ENCODE data around the gene TULP4.
"Not testable (repeated sequence)": the region's sequence is repeated elsewhere in the genome, so short reads cannot be mapped to it uniquely, and the experiment has no call there.

TULP4 gene

GRCh38 chr6:158556113-158556512, 243.8 kb downstream of the TULP4 start:
- DNase-seq (ENCODE audit: low read depth in 2 of 2): no peak

DNA sequence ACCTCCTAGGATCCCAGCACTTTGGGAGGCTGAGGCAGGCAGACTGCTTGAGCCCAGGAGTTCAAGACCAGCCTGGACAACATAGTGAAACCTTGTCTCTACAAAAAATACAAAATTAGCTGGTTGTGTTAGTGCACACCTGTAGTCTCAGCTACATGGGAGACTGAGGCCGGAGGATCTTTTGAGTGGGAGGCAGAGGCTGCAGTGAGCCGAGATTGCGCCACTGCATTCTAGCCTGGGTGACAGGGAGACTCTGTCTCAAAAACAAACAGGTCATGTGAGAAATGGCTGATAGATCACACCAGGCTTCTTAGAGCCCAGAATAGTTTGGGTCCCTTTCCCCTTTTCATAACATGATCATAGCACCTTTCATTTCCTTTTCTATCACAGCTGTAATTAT, 244.8 kb downstream of the TULP4 start:
- DNase-seq (ENCODE audit: low read depth in 2 of 2): not testable (repeated sequence)

GRCh38 chr6:158557927-158558326, 245.7 kb downstream of the TULP4 start:
- DNase-seq (ENCODE audit: low read depth in 2 of 2): no peak

DNA sequence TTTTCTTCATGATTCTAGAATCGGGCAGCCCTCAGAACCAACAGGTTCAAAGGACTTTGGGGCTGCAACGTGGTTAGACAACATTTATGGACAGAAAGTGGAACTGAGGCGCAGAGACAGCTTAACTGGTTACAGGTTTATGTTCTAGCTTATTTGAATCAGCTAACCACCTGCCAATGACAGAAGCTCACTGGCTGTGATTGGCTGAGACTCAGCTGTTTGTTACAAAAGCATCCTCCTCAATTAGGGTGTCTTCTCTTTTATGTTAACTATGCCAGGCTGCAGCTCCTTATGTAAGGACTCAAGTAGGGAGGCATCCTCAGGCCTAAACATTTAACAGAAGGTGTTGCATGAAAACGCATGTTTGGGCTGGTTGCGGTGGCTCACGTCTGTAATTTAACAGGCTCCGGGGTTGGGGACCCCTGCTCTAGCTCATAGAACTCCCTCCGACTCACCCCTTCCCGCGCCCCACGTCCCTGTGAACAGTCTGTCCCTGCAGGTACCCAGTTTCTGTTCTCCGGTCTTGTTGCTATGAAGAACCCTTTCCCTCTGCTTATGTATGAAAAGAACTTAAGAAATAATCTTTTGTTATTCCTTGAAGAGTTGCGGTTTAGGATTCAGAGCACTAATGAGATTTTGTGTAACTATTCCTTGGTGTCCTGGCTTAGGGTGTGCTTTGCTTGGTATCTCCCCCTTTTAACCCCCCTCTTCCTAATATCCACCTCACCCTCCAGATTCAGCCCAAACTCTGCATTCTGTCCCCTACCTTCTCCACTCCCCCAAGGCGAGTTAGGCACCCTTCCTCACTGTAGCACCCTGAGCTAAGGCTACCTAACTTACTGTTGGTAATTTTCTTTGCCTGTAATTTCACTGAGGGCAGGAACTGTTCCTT, 246.4 kb downstream of the TULP4 start:
- no peak for DNase-seq (ENCODE audit: low read depth in 2 of 2)

- no peak for DNase-seq (ENCODE audit: low read depth in 2 of 2)
These were observed 247.2 kb downstream of the TULP4 start for GRCh38 chr6:158559338-158559894.

GRCh38 chr6:158559895-158560835, 247.9 kb downstream of the TULP4 start, which contains the start of gene TMEM181:
Gene TMEM181, plus strand, starts transcription at chr6:158560091. Its CDS starts 134 bp downstream, at chr6:158560225.
- DNase-seq (ENCODE audit: low read depth in 2 of 2): peak; percentile 58 to 62

- no peak for DNase-seq (ENCODE audit: low read depth in 2 of 2)
These were observed 248.6 kb downstream of the TULP4 start for GRCh38 chr6:158560836-158561320.

Measured in fibroblast of skin of left quadriceps (primary cell).